ENCODE data around the gene HAUS6.
A peak's percentile ranks its signal among the peaks of the same experiment; 100 is the strongest.
"Not testable (repeated sequence)": the region's sequence is repeated elsewhere in the genome, so short reads cannot be mapped to it uniquely, and the experiment has no call there.

HAUS6 gene

GRCh38 chr9:19102631-19103345 lies at the start of gene HAUS6:
TSS of gene HAUS6 (minus strand) at chr9:19102904. CDS start at chr9:19102651, 253 bp downstream.
- DNase-seq: peak; percentile 70 to 98 (median 93)

GRCh38 chr9:19152160-19152498 lies 49.4 kb upstream of the HAUS6 start:
- DNase-seq: not testable (repeated sequence)

GRCh38 chr9:19151425-19152159 lies 48.9 kb upstream of the HAUS6 start:
- DNase-seq: no peak

- DNase-seq: no peak
These were observed 46.5 kb upstream of the HAUS6 start for GRCh38 chr9:19149230-19149629.

GRCh38 chr9:19148187-19148586 lies 45.5 kb upstream of the HAUS6 start:
- no peak for DNase-seq

GRCh38 chr9:19146441-19147024 lies 43.8 kb upstream of the HAUS6 start:
- DNase-seq: no peak

GRCh38 chr9:19145881-19146280 lies 43.2 kb upstream of the HAUS6 start:
- DNase-seq: no peak

- no peak for DNase-seq
These were observed 37.6 kb upstream of the HAUS6 start for GRCh38 chr9:19140259-19140658.

- no peak for DNase-seq
These were observed 35.4 kb upstream of the HAUS6 start for GRCh38 chr9:19138084-19138483.

- no peak for DNase-seq
These were observed 34.6 kb upstream of the HAUS6 start for GRCh38 chr9:19137282-19137681.

- no peak for DNase-seq
These were observed 33.4 kb upstream of the HAUS6 start for GRCh38 chr9:19136129-19136528.

GRCh38 chr9:19133549-19134345 lies 31.0 kb upstream of the HAUS6 start:
- no peak for DNase-seq

GRCh38 chr9:19130436-19130835 lies 27.7 kb upstream of the HAUS6 start:
- no peak for DNase-seq

GRCh38 chr9:19127871-19128500 lies 25.3 kb upstream of the HAUS6 start:
- DNase-seq: peak in 9 of 51 donors; percentile 7 to 79 (median 23)

GRCh38 chr9:19124430-19124793 lies 21.7 kb upstream of the HAUS6 start:
- DNase-seq: no peak

- no peak for DNase-seq
These were observed 19.9 kb upstream of the HAUS6 start for GRCh38 chr9:19122490-19123042.

GRCh38 chr9:19120877-19121276 lies 18.2 kb upstream of the HAUS6 start:
- no peak for DNase-seq

GRCh38 chr9:19119801-19120440 lies 17.2 kb upstream of the HAUS6 start:
- DNase-seq: no peak

- DNase-seq: no peak
These were observed 16.5 kb upstream of the HAUS6 start for GRCh38 chr9:19119246-19119645.

GRCh38 chr9:19117039-19117716 lies 14.5 kb upstream of the HAUS6 start:
- no peak for DNase-seq
